Hepatocyte (in vitro differentiated cells): ENCODE results near the gene CTNNA2.

Experiments used
- EZH2 ChIP-seq: fragments of 200-600 bp; sonication (generic); IDR thresholded peaks from 2 replicates; pipeline ENCODE4 v1.6.1; 2016; ENCODE audit warnings: antibody characterized with exemption, mild to moderate bottlenecking, borderline replicate concordance
- EZH2phosphoT487 ChIP-seq: fragments of 200-600 bp; sonication (generic); IDR thresholded peaks from one replicate; pipeline ENCODE4 v1.6.1; 2018; ENCODE audit warnings: antibody characterized with exemption, mild to moderate bottlenecking, low read depth, moderate library complexity; ENCODE audit not compliant: unreplicated experiment, severe bottlenecking
- TF ChIP-seq, protein P1 (sequence below): fragments of 200-600 bp; sonication (generic); IDR thresholded peaks from 2 replicates; pipeline ENCODE4 v1.5.1; 2016; ENCODE audit warnings: antibody characterized with exemption, mild to moderate bottlenecking; ENCODE audit not compliant: poor library complexity

GRCh38 chr2:79844011-79844410 lies 331.2 kb downstream of the CTNNA2 start:
- TF ChIP-seq, protein P1, sequence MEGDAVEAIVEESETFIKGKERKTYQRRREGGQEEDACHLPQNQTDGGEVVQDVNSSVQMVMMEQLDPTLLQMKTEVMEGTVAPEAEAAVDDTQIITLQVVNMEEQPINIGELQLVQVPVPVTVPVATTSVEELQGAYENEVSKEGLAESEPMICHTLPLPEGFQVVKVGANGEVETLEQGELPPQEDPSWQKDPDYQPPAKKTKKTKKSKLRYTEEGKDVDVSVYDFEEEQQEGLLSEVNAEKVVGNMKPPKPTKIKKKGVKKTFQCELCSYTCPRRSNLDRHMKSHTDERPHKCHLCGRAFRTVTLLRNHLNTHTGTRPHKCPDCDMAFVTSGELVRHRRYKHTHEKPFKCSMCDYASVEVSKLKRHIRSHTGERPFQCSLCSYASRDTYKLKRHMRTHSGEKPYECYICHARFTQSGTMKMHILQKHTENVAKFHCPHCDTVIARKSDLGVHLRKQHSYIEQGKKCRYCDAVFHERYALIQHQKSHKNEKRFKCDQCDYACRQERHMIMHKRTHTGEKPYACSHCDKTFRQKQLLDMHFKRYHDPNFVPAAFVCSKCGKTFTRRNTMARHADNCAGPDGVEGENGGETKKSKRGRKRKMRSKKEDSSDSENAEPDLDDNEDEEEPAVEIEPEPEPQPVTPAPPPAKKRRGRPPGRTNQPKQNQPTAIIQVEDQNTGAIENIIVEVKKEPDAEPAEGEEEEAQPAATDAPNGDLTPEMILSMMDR, result no peak
- TF ChIP-seq EZH2, result no peak
- no peak for TF ChIP-seq EZH2phosphoT487
